ENCODE measurements around the gene PHLPP1.

- TF ChIP-seq MAX (IDR thresholded peaks at IDR 0.05) (no peak), EZH2 (IDR thresholded peaks at IDR 0.05) (no peak), ZNF274 (IDR thresholded peaks at IDR 0.05; ENCODE audit: low read depth, low read length) (no peak), CTCF (IDR thresholded peaks at IDR 0.05 in 2 of 3, conservative IDR thresholded peaks at IDR 0.05 in 1 of 3; ENCODE audit: borderline replicate concordance in 1 of 3, insufficient read depth in 1 of 3, low read depth in 2 of 3, low read length in 2 of 3) (no peak), CEBPB (IDR thresholded peaks at IDR 0.05; ENCODE audit: low read depth) (no peak), YY1 (IDR thresholded peaks at IDR 0.05; ENCODE audit: extremely low read depth, insufficient replicate concordance, low read depth, low read length) (no peak), POLR2AphosphoS5 (IDR thresholded peaks at IDR 0.05; ENCODE audit: low read depth, low read length) (no peak), ZFX (IDR thresholded peaks at IDR 0.05) (no peak), SRF (IDR thresholded peaks at IDR 0.05; ENCODE audit: low read depth) (no peak)
Measured at GRCh38 chr18:62933261-62933887, 218.0 kb downstream of the PHLPP1 start.

All from HCT116 (cell line).